Skeletal muscle tissue (tissue), 4 donors: ENCODE data around the gene CDK6. TPM values are rescaled to one million over a fixed set of nuclear protein-coding genes. Genes with fewer than 3 reads are reported as not detected.

Experiments
- H3K27ac ChIP-seq: one replicate; pipeline ENCODE4 v1.7.0; 2013; ENCODE audit warnings: mild to moderate bottlenecking, low read depth, low read length, inconsistent platforms
- H3K27me3 ChIP-seq, 3 donors: one replicate each; pipeline ENCODE4 v1.7.0; 2013; ENCODE audit warnings: low read length in 3 of 3; ENCODE audit not compliant: control insufficient read depth in 3 of 3, insufficient read depth in 3 of 3
- H3K36me3 ChIP-seq, 3 donors: one replicate each; pipeline ENCODE4 v1.7.0; 2013; ENCODE audit warnings: low read length in 3 of 3; ENCODE audit not compliant: control insufficient read depth in 3 of 3, insufficient read depth in 3 of 3
- H3K4me1 ChIP-seq, 3 donors: one replicate each; pipeline ENCODE4 v1.7.0; 2013; ENCODE audit warnings: low read length in 3 of 3, mild to moderate bottlenecking in 3 of 3; ENCODE audit not compliant: control insufficient read depth in 3 of 3, insufficient read depth in 3 of 3
- H3K4me3 ChIP-seq, 3 donors: one replicate each; pipeline ENCODE4 v1.7.0; 2013; ENCODE audit warnings: low read length in 3 of 3
- H3K9ac ChIP-seq, 3 donors: one replicate each; pipeline ENCODE4 v1.7.0; 2013; ENCODE audit warnings: low read length in 3 of 3, mild to moderate bottlenecking in 3 of 3, moderate library complexity in 2 of 3, low read depth in 1 of 3
- H3K9me3 ChIP-seq, 3 donors: one replicate each; pipeline ENCODE4 v1.7.0; 2013; ENCODE audit warnings: low read length in 3 of 3; ENCODE audit not compliant: control insufficient read depth in 3 of 3
- total RNA-seq: library from RNA; depleted of rRNA; stranded (reverse); fragments of >200 nt; gene quantifications from one replicate; pipeline ENCODE4 v1.2.3, GENCODE V29; 2014
- donor health status: Osteomylitis.

CDK6 gene
- total RNA-seq, 1 donor from 2014 or later = 72.5 TPM

- Histone ChIP-seq H3K27ac (no peak overlapping the region), H3K36me3 (no peaks in the 10 kb centered on the region), H3K4me3 (no peak overlapping the region), H3K4me1 (peaks cover 0 to 3% (median 3%) of the 10 kb centered on the region in 3 donors), H3K27me3 (no peaks in the 10 kb centered on the region), H3K9ac (no peak overlapping the region), H3K9me3 (peaks cover 0 to 8% (median 0%) of the 10 kb centered on the region in 3 donors)
Measured at GRCh38 chr7:92813390-92814024, 22.9 kb downstream of the CDK6 start.

DNA sequence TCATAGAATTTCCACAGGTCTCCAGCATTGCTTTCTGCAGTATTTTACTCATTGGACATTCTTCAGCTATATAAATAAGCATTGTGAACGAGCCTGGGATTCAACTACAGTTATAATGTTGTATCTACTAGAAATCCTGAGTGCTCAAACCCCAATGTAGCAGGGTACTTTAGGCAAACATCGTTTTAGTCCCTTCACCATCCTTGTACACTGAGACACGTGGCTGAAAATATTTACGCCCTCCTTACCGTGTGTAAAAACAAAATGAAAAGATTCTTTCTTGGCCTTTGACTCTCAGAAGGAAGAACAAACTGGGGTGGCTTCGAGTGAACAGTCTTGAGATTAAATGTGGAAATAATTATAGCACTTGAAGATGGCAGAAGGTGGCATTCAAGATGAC lies 25.2 kb downstream of the CDK6 start:
- Histone ChIP-seq H3K9ac (no peak overlapping the region), H3K36me3 (no peaks in the 10 kb centered on the region), H3K27ac (no peak overlapping the region), H3K4me3 (no peak overlapping the region), H3K9me3 (peaks cover 0 to 7% (median 0%) of the 10 kb centered on the region in 3 donors), H3K4me1 (peaks cover 0 to 3% (median 3%) of the 10 kb centered on the region in 3 donors), H3K27me3 (no peaks in the 10 kb centered on the region)

DNA sequence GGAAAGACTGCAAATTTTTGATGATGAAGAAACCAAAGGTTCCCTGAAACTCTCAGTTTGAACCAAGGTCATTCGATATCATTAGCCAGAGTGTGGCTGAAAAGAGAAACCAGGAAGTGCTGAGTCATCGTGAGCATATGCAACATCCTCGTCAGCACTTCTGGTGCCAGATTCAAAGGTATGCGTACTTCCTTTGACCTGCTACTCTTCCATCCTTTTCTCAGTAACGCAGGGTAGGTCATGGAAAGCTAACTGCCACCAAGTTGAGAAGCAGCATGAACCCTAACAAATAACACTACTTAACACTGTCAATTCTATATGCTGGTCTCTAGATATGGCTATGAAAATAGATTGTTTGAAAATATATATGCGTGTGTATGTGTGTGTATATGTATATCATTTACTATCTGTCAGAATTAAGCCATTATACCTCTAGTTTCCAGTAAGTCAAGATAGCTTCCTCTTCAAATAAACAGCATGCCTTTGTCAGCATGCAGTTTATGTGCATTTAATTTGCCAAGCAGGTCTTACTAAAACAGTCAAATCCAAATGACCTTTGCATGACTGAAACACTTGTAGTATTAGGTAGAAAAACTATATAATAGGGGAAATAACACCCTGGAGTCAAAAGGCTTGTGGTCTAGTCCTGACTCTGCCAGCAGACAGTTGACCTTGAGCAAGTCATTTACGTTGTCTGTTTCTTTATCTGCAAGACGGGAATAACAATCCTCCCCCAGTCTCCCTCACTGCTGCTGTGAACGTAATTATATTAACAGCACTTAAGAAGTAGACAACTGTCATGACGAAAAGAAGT lies 26.4 kb downstream of the CDK6 start:
- no peaks in the 10 kb centered on the region for H3K36me3 ChIP-seq
- no peaks in the 10 kb centered on the region for H3K9me3 ChIP-seq
- H3K4me3 ChIP-seq = peak overlapping the region in 1 of 3 donors; percentile 18
- no peak overlapping the region for H3K9ac ChIP-seq
- H3K27me3 ChIP-seq = no peaks in the 10 kb centered on the region
- H3K4me1 ChIP-seq = peaks cover 0 to 3% (median 3%) of the 10 kb centered on the region in 3 donors
- no peak overlapping the region for H3K27ac ChIP-seq

- peaks cover 0 to 3% (median 3%) of the 10 kb centered on the region in 3 donors for H3K4me1 ChIP-seq
- no peak overlapping the region for H3K27ac ChIP-seq
- H3K9ac ChIP-seq = no peak overlapping the region
- no peaks in the 10 kb centered on the region for H3K9me3 ChIP-seq
- no peaks in the 10 kb centered on the region for H3K27me3 ChIP-seq
- no peaks in the 10 kb centered on the region for H3K36me3 ChIP-seq
- H3K4me3 ChIP-seq = peak overlapping the region in 1 of 3 donors; percentile 18
Measured at GRCh38 chr7:92809397-92809759, 27.0 kb downstream of the CDK6 start.

GRCh38 chr7:92808635-92809034 lies 27.7 kb downstream of the CDK6 start:
- Histone ChIP-seq H3K27ac (no peak overlapping the region), H3K9ac (no peak overlapping the region), H3K4me1 (peaks cover 0 to 3% (median 3%) of the 10 kb centered on the region in 3 donors), H3K9me3 (no peaks in the 10 kb centered on the region), H3K4me3 (no peak overlapping the region), H3K27me3 (no peaks in the 10 kb centered on the region), H3K36me3 (no peaks in the 10 kb centered on the region)

DNA sequence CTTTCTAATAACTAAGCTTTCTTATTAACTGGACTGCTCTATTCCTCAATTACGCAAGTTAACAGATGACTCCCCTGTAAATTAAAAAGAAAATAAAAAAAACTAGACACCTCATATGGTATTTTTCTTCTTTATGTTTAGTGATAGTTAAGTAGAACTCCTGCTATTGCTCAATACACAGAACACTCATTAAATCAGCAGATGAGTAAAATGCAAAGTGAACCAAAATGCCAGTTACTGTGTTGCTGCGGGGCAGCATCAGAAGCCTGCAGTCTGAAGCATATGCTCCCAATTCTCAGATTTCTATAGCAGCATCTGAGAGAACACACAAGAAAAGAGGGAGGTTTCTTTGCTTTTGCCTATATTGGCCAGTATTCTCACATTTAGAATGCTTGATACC lies 28.4 kb downstream of the CDK6 start:
- no peak overlapping the region for H3K27ac ChIP-seq
- no peak overlapping the region for H3K4me3 ChIP-seq
- H3K36me3 ChIP-seq = no peaks in the 10 kb centered on the region

DNA sequence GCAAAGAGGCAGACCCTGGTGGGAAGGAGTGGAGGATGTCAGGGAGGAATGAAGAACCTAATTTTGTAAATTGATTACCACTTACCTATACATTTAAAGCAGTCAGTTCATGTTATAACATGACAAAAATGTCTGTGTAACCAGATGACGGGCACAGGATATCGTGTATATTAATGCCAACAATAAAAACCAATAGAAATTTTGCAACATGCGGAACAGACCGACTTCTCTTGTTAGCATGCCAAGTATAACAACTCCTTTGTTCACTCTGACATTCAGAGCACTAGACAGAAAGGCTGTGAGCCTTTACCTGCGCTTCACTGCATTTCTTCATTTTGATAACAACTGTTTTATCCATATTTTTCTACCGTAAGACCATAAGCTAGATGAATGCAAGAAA lies 29.9 kb downstream of the CDK6 start:
- Histone ChIP-seq H3K4me3 (no peak overlapping the region), H3K36me3 (no peaks in the 10 kb centered on the region), H3K27me3 (no peaks in the 10 kb centered on the region), H3K27ac (no peak overlapping the region), H3K9ac (no peak overlapping the region), H3K4me1 (peaks cover 0 to 3% (median 3%) of the 10 kb centered on the region in 3 donors), H3K9me3 (no peaks in the 10 kb centered on the region)

More for the DNA sequence above, 28.4 kb downstream of the CDK6 start:
- Histone ChIP-seq H3K9me3 (no peaks in the 10 kb centered on the region), H3K9ac (no peak overlapping the region), H3K27me3 (no peaks in the 10 kb centered on the region), H3K4me1 (peaks cover 0 to 3% (median 3%) of the 10 kb centered on the region in 3 donors)

DNA sequence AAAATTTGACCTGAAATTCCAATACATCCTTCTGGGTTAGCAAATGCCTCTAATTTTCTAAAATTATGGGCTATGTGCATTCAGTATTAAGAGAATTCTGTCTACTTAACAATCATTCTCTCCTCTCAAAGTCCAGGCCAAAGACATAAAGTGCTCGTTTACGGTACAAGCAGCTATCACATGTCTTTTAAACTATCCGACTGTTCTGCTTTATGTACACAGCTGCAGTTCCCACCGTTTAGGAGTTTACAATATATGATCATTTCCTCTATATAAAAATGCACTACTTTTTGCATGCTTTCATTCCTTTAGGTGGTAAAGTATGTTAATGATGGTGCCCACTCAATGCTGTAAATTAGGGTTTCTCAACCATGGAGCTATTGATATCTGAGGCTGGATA lies 34.0 kb downstream of the CDK6 start:
- Histone ChIP-seq H3K4me1 (no peaks in the 10 kb centered on the region), H3K9ac (no peak overlapping the region), H3K36me3 (no peaks in the 10 kb centered on the region), H3K27ac (no peak overlapping the region), H3K27me3 (no peaks in the 10 kb centered on the region), H3K4me3 (no peak overlapping the region), H3K9me3 (no peaks in the 10 kb centered on the region)

DNA sequence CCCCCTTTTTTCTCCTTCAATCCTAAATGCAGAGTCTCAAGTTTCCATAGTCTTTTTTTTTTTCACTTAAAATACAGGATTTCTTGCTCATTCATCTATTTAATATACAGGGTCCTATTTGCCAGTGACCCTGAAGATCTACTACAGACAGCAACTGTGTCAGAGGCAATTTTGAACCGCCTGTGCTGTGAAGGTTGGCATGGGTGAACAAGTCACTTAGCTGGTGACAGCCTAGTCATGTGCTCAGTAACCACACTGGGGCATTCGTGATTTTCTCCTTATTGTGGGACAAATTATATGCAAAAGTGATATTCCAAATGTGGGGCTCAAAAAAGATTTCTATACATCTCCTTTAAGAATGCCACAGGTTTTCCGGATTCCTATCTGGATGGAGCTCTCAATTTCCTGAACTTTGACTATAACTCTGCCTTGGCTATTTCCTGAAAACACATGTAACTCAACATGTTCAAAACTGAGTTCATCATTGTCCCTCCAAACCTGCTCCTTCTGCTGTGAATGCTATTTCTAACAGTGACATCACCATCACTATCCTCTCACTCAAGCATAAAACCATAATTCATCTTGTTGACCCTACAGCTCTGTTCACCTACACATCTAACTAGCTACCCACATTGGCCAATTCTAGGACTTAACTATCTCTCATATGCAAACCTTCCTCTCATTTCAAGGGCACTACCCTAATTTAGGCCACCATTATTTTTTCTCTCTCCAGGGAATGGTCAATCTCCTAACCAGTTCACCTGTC lies 36.7 kb downstream of the CDK6 start:
- Histone ChIP-seq H3K36me3 (no peaks in the 10 kb centered on the region), H3K9ac (no peak overlapping the region), H3K27ac (no peak overlapping the region), H3K4me1 (no peaks in the 10 kb centered on the region), H3K4me3 (no peak overlapping the region), H3K9me3 (no peaks in the 10 kb centered on the region), H3K27me3 (no peaks in the 10 kb centered on the region)
